ENCODE data around the gene RPS6KA2.
"Not testable (repeated sequence)": the region's sequence is repeated elsewhere in the genome, so short reads cannot be mapped to it uniquely, and the experiment has no call there.

The RPS6KA2 gene

DNA sequence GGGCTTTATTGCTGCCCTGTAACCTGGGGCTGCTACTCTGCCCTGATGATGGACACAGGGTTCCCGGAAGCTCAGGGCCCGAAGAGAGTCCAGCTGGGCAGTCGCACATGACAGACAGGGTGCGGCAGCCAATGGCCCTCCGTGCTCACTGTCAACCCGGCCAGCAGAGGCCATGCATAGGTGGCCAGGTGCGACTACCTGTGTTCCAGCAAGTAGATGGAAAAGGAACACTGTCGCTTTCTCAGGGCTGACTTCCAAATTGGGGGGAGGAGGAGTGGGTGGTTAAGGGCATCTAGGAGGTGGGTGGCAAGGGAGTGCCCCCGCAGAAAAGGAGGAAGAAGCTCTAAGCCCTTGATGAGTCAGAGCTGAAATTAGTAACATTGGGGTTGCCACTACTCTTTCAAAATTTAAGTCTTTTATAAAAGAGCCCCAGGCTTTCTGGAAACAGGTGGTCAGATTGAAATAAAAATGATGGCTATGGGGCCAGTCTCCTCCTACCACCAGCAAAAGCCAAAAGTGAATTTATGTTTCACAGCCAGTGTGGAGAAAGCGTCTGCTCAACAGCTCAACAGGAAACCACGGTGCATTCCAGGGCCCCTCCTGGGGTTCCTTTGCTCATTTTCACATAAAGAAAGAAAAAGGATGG is 38.2 kb downstream of the RPS6KA2 start:
- DNase-seq = no peak

DNA sequence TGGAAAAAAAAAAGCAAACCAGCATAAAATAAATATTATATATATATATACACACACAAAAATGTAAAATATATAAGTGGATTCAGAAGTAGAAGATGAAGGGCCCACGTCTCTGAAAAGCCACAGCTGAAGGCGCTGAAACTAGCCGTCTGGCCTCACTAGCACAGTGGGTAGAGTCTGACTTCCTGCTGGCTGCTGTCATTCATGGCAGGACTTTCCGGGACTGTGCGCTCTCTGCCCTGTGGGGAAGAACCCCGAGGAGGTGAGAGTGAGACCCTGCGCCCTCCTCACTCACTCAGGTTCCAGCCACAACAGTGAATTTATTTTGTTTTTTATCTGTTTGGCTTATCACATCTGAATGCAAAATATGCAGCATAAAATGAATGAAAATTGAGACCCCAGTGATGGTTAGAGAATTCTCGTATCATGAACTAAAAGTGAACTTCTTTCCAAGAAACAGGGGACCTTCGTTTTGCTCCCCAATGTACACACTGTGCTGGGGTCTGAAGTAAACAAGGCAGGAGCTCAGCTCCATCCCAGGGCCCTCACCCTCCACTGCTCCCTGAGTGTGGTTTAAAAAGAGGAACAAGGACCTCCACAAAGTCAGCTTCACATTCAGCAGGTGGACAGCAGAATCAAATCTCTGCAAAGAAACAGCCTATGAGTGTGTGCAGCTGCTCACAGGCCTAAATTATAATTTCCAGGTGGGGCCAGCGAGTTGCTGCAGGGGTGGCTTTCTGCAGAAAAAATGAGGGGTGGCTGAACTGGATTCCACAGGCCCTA is 39.2 kb downstream of the RPS6KA2 start:
- no peak for DNase-seq

DNA sequence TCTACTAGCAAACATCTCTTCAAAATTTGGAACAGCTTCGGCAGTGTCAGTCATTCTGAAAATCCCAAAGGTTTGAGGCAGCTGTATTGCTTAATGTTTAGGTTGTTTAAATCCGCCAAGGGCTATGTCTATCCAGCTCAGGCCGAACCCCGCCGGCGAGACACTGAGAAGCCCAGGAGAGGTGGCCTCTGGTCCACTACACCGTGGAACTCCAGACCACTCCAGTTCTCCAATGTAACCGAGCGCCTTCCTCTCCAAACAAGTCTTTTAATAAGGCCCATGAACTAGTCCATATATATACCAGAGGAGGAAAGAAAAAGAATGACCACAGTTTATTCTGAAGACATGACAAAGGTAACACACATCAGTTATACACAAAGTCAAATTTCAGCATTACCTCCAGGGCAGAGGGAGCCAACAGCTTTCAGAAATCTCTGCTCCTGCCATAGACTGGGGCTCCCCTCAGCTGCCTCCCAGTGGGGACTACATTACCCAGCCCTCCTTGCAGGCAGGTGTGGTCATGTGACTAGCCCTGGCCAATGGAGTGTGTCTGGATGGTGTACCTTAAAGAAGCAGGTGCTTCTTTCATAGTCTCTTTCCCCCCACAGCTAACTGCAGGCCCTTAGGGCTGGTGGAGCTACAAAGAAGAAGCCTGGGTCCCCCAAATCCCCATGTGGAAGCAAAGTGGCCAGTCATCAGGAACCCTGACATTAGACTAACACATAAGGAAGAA is 40.5 kb downstream of the RPS6KA2 start, which contains the start of gene RAMACL:
Gene RAMACL (minus strand): TSS at position 255 of the 733 bp plus-strand sequence. CDS start 201 bp downstream, at position 54.
- no peak for DNase-seq

DNA sequence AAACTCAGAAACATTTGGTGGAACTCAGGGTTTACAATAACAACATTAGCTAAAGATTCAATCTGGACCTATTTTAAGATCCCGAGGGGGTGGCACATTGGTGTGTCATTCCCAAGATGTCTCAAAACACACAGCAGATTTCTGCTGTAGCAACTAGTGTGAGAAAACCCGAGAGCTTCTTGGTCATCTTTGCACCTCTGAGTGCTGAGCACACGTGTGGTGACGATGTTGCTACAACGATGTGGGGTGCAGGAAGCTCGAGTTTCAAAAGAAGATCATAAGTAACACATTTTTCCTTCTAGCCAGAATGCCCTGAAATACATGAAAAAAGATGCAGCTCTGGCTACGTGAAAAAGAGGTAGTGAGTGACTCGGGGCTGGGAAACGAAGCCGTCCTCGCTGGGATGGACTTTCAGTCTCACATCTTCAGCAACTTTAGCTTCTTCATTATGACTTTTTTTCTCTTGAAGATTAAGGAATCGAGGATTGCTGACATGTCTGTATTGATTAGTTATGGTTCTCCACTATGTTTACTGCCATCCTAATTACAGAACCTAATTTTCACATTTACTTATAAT is 42.1 kb downstream of the RPS6KA2 start:
- DNase-seq = no peak

DNA sequence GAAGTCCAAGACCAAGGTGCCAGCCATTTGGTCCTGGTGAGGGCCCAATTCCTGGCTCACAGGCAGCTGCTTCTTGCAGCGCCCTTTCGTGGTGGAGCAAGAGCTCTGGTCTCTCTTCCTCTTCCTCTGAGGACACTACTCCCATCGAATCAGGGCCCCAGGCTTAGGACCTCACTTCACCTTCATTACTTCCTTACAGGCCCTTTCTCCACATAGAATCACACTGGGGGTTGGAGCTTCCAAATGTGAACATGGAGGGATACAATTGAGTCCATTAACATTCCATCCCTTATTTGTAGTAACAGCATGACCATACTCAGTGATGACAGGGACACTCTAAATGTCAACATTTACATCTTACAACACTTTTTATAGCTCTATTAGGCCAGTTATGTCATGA is 42.9 kb downstream of the RPS6KA2 start:
- no peak for DNase-seq

DNA sequence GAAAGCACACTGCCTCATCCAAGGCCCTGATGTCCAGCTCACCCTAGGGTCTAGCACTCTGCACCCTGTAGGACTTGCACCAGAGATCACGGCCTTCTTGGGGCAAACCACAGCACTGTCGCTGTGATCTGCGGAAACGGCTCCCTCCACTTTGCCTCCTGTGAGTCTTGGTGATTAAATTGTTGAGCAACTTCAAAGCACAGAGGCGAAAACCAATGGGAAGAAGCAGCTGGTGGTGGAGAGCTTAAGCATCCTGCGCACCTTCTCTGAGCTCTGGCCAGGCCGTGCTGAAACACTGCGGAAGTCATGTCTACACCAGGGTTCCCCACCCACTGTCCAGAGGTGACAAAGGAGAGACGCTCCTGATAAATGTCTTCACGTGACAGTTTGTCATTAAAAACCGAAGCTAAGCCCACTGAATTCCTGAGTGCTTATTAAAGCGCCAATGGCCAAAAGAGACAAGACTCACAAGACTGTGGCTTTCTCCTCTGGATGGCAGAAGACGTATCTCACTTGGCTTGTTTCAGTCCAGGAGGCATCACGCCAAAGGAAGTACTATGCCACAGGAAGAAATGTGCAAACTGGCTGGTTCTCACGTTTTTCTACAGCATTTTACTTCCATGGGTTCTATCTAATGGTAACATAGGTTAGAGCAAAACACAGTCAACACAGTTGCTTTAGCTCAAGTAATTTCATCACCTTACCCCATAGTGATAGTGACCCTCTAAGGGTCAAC is 43.7 kb downstream of the RPS6KA2 start:
- no peak for DNase-seq

DNA sequence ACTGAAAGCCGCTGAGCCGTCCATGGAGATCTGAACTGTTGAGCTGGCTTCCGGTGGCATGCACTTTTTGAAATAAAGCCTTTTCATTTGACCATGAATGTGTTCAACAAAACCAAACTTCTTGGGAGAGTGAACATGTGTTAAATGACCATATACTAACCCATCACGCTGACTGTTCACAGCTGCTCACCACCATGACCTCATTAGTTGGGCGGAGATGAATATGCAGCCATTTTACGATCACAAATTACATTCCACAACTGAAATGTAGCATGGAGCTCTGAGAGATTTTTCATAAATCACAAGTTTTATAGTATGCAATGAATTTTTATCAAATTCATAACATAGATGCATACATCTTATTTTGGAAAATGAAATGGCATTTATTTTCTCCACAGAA is 44.8 kb downstream of the RPS6KA2 start:
- DNase-seq = no peak

DNA sequence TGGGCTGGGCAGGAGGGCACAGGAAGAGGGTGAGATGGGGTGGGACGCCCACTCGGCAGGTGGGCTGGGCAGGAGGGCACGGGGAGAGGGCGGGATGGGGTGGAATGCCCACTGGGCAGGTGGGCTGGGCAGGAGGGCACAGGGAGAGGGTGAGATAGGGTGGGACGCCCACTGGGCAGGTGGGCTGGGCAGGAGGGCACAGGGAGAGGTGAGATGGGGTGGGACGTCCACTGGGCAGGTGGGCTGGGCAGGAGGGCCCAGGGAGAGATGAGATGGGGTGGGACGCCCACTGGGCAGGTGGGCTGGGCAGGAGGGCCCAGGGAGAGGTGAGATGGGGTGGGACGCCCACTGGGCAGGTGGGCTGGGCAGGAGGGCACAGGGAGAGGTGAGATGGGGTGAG is 45.2 kb downstream of the RPS6KA2 start:
- DNase-seq = not testable (repeated sequence)

DNA sequence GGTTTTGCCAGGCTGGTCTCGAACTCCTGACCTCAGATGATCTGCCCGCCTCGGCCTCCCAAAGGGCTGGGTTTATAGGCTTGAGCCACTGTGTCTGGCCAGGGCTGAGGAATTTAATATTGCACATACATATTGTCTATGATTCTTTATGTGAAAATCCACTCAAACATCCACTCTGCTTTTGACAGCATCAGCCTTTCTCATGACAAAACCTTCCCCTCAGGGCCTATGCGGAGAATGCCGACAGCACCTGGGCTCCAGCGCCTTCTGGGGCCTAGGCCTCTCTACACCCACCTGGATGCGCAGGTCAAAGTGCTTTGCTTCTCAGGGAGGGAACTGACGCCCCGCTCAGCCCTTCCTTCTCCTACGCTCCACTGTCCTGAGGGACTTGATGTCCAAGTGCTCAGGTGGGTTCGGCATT is 46.0 kb downstream of the RPS6KA2 start:
- no peak for DNase-seq

DNA sequence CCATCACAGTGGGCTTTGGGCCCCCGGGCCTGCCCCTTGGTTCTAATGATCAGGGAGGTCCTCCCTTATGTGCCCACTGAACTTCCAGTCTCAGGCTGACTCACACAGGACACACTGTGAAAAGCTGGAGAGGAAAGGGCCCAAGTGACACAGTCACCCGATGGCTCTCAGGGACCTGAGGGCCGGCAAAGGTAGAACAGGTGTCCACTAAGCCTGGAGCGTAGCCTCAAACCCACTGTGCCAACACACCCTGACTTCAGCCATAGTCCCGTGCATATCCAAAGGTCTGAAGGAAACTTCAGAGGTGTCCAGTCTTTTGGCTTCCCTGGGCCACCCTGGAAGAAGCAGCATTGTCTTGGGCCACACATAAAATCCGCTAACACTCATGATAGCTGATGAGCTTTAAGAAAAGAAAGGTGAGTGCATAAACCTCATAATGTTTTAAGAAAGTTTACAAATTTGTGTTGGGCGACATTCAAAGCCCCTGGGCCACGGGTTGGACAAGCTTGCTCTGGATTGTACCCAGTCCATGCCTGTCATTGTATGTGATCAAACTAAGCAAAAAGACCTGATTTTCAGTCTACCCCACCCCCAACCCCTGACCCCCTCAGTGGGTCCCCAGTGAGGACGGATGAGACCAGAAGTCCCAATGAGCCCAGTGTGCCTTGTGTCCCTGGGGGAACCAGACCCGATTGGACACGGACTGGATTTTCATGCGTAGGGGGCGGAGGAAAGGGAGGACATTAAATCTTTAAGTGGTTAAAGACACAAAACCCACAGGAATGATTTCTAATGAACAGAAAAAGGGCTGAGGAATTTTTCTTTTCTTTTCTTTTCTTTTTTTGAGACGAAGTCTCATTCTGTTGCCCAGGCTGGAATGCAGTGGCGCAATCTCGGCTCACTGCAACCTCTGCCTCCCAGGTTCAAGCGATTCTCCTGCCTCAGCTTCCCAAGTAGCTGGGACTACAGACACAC is 46.7 kb downstream of the RPS6KA2 start:
- DNase-seq = no peak

DNA sequence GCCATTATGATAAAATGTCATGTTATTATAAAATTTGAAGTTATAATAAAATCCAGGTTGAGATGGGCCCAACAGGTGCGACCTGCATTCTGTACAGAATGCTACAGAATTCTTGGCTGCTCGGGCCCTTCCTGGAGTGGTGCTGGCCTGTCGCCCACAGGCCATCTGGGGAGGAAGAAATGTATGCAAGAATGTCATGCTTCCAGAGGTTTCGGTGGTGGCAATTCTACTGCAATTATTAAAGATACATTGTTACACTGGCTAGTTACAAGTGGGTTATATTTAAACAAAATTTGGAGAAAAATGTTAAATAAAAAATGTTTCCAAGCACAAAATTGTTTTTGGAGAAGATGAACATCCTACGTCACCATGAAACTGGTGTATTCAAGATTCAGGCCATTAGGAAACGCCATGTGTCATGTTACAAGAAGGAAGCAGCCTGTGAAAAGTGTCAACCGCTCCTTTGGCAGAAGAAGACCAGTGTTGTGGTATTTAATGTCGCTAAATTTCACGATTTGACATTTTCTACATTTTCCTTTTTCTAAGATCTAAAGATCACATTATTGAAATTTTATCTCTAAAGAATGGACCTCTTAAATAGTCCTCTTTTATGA is 47.7 kb downstream of the RPS6KA2 start:
- no peak for DNase-seq

DNA sequence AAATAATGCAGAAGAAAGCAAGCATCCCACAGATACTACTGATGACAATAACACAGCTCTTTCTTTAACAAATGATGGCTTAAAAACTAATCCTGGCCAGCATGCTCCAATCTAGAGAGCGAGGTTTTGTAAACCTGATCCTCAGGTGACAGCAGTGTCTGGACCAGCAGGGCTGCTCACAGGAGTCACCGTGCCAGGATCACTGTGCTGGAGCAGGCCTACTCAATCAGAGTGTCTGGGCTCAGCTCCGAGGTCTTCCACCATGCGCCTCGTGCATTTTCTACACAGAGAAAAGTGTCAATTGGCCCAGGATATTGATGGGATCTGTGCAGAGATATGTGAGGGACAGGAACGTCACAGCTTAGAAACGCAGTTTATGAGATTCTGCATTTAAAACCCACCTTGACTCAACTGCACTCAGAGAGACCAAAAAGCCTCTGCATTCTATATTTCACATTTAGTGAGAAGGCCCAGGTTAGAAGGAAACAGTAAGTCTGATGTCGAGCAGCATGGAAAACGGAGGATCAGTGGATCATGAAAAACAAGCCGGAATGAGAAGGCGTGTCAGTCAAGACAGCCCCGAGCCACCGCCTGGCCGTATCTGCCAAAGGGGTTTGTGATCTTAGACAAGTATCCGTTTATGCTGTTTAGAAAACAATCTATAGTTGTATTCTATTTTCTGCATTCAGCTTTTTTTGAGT is 48.4 kb downstream of the RPS6KA2 start:
- no peak for DNase-seq

DNA sequence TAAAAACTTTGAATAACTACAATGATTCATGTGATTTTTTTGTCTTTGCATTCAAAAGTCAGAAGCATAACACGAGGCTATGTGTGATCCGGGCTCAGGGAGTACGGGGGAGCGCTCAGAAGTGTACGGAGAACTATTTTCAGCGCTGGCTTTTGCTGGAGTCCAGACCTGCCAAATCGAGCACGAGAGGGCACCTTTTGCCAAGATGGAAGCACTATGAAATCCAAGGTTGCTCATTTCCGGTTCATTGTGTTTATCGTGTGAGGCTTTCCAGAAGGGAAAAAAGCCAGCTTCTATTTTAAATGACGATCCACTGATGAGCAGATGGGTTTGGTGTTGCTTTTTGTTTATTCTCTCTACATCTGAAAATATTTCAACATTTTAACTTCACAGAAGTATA is 51.8 kb downstream of the RPS6KA2 start:
- no peak for DNase-seq

DNA sequence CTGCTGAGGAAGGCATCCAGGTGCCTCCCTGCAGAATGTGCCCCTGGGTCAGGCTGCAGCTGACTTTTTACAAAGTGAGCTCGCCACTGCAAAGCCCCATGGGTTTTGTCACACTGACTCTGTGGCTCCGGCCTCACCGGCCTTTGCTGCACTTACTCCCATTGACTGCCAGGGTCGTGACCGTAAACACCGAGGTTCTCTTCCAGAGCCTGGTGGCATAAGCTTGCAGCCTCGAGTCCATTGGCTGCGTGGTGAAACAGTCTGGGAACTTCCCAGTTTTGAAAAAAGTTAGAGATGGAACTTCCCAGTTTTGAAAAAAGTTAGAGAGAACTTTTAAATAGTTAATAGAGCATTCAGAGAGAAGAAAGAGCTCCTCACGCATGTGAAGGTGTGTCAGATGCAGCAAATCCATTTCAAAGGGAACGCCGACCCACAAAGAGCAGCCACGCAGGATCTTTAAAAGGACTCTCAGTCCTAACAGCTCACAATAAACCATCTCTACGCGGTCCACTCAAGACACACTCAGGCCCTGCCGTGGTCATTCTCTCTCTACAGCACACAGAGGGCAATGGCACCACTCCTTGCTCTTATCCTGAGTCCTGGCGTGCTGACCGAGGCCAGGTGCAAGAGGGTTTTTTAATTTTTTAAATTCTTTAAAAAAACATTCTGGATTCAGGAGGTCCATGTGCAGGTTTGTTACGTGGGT is 53.4 kb downstream of the RPS6KA2 start:
- no peak for DNase-seq

DNA sequence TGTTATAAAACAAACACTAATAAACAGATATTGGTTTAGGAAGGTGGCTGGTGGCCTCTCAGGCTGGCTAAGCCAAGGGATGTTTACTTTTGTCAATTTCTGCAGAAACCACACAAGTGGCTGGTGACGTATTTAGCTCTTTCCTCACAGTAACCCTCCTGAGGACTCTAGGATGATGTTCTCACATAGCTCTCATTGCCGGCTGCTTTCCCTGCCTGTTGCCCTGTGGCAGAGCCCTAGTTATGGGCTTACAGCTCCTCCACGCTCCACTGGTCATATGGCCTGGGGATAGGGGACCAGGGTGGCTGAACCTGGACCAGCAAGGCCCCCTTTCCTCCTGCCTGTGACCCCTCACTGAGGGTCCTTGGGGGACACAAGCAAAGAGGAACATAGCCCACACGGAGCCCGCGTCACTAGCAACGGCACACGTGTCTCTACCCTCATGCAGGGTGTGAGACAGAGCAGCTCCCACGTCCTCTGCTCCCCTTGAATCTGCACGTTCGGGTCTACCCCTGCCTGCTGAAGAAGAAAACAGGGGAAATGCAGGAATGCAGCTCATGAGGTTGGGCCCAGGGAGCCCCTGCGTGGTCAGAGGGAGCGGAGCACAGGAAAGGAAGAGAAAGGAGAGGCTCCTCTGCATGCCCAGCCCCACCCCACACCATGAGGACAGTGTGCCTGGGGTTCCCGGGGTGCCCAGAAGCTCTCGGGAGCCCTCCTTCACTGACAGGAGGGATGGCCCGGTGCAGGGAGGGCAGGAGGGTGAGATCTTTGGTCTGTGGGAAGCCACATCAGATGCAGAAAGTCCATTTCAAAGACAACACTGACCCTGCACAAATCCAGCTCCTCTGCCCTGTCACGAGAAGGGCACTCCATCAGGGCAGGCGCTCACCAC is 54.4 kb downstream of the RPS6KA2 start:
- no peak for DNase-seq

DNA sequence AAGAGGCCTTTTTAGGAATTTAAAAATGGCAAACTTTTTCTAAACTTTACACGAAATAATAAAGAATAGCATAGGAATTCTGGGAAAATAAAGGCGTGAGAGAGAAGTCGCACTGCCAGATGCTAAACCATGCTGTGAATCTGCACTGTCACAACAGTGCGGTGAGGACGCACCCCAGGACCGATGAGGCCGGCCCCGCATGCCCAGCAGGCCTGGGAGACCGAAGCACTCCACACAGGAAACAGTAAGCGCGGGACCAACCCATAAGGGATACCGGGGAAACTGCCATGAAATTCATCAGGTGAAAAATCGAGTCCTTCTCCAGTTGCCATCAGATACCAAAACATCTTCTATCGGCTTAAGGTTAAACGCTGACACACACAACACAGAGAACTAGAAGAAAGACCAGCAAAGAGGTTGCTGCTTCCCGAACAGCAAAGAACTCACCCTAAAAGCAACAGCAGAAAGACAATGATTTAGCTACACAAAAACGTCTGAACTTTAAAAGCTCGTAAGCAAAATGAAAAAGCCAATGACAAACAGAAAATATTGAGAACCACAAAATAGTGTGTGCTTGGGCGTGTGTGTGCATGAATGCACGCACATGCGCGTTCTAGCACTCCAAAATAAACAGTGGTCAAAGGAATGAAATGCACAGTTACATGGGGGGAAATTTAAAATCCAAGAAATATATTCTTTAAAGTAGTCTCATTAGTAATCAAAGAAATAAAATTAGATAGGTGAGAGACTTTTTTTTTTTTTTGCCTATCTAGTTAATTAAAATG is 55.9 kb downstream of the RPS6KA2 start:
- DNase-seq = no peak

DNA sequence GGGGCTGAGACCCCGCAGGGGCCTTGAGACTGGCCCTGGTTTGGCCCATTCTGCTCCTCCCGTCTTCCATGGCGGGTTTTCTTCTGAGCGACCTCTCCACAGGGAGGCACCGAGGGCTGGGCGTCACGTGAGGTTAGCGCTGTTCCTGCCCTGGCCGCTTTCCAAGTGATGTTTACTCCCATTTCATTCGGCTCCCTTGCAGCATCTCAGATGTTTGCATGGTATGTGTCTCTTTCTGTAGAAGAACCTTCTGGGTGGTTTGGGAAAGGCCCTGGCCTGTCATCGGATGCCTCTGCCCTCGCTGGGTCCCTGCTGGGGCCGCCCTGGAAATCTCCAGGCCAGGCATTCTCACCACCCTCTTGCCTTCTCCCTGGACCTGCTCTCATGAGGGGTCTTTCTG is 57.8 kb downstream of the RPS6KA2 start:
- no peak for DNase-seq

DNA sequence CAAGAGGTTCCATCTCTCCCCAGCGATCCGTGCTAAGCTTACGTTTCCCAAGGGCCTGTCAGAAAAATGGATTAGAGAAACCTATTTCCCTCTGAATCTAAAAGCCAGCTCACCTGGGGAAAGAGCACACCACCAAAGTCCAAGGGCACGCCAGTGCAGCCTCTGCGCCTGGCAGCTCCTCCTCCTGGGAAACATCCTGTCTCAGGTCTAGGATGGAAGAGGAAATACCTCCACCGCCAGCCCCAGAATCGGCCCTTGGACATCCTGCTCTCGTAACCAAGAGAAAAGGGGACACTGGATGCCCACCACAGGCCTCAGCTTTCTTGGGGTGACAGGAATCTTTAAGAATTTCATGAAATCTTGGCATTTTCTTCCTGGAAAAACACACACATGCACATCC is 59.2 kb downstream of the RPS6KA2 start:
- no peak for DNase-seq
